Progenitor cell of endocrine pancreas (in vitro differentiated cells): ENCODE measurements around the gene NPS. TPM values are rescaled to one million over a fixed set of nuclear protein-coding genes. Genes with fewer than 3 reads are reported as not detected.

Experiments used
- DNase-seq: peaks from one replicate; pipeline ENCODE4 v3.0.0; 2021; ENCODE audit warnings: low spot score; ENCODE audit not compliant: unreplicated experiment
- H3K27ac Mint-ChIP-seq: 2 replicates; pipeline ENCODE4 v1.8.0; 2021; ENCODE audit warnings: mild to moderate bottlenecking, moderate library complexity, mixed read lengths
- H3K27me3 Mint-ChIP-seq: 2 replicates; pipeline ENCODE4 v1.8.0; 2021; ENCODE audit warnings: mixed read lengths
- H3K36me3 Mint-ChIP-seq: 2 replicates; pipeline ENCODE4 v1.8.0; 2022; ENCODE audit warnings: mixed read lengths; ENCODE audit not compliant: insufficient read depth
- H3K4me1 Mint-ChIP-seq: 2 replicates; pipeline ENCODE4 v1.8.0; 2021; ENCODE audit warnings: low read depth, mixed read lengths
- H3K4me3 Mint-ChIP-seq: 2 replicates; pipeline ENCODE4 v1.8.0; 2021; ENCODE audit warnings: low read depth, mild to moderate bottlenecking, moderate library complexity, mixed read lengths
- H3K9me3 Mint-ChIP-seq: 2 replicates; pipeline ENCODE4 v1.8.0; 2021; ENCODE audit warnings: low read depth, mixed read lengths
- total RNA-seq: library from RNA; stranded (reverse); gene quantifications from 2 replicates; pipeline ENCODE4 v1.2.1, GENCODE V29; 2021
- TF ChIP-seq, protein P1 (sequence below): fragments of 200-600 bp; sonication (generic); IDR thresholded peaks from one replicate; pipeline ENCODE4 v1.5.0; 2021; ENCODE audit warnings: antibody characterized with exemption, mild to moderate bottlenecking; ENCODE audit not compliant: unreplicated experiment

The NPS gene
- total RNA-seq, 1 donor from 2014 or later: not detected

DNA sequence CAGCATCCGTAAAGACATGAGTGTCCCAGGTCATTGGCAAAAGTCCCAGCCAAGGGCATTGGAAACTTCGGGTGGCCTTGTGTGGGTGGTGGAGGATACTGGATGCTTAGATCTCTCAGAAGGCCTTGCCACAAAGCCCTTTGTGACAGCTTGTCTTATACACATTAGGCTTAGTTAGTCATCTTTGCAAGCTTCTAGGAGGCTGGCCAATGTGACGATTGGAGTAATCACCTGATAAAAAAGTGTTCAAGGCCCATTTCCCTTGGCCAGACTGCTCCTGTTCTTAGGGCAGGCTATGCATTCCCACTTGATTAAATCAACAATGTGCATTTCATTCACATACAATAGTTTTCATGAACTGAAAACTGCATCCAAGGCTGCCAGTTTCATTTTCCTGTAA lies 26.9 kb downstream of the NPS start:
- H3K27me3 Mint-ChIP-seq: peaks cover 42% of the 10 kb centered on the region
- no peak overlapping the region for H3K4me3 Mint-ChIP-seq
- no peak for DNase-seq
- TF ChIP-seq, protein P1, sequence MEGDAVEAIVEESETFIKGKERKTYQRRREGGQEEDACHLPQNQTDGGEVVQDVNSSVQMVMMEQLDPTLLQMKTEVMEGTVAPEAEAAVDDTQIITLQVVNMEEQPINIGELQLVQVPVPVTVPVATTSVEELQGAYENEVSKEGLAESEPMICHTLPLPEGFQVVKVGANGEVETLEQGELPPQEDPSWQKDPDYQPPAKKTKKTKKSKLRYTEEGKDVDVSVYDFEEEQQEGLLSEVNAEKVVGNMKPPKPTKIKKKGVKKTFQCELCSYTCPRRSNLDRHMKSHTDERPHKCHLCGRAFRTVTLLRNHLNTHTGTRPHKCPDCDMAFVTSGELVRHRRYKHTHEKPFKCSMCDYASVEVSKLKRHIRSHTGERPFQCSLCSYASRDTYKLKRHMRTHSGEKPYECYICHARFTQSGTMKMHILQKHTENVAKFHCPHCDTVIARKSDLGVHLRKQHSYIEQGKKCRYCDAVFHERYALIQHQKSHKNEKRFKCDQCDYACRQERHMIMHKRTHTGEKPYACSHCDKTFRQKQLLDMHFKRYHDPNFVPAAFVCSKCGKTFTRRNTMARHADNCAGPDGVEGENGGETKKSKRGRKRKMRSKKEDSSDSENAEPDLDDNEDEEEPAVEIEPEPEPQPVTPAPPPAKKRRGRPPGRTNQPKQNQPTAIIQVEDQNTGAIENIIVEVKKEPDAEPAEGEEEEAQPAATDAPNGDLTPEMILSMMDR: no peak
- H3K4me1 Mint-ChIP-seq: no peaks in the 10 kb centered on the region
- H3K27ac Mint-ChIP-seq: no peak overlapping the region
- H3K9me3 Mint-ChIP-seq: peaks cover 9% of the 10 kb centered on the region
- no peaks in the 10 kb centered on the region for H3K36me3 Mint-ChIP-seq

- no peak for DNase-seq
- H3K9me3 Mint-ChIP-seq: peaks cover 9% of the 10 kb centered on the region
- no peaks in the 10 kb centered on the region for H3K36me3 Mint-ChIP-seq
- TF ChIP-seq, protein P1: no peak
- no peak overlapping the region for H3K27ac Mint-ChIP-seq
- H3K27me3 Mint-ChIP-seq: peaks cover 39% of the 10 kb centered on the region
- H3K4me1 Mint-ChIP-seq: no peaks in the 10 kb centered on the region
- no peak overlapping the region for H3K4me3 Mint-ChIP-seq
These were observed 27.6 kb downstream of the NPS start for GRCh38 chr10:127576740-127577161.

GRCh38 chr10:127577376-127578258 lies 28.5 kb downstream of the NPS start:
- no peaks in the 10 kb centered on the region for H3K36me3 Mint-ChIP-seq
- TF ChIP-seq, protein P1: no peak
- H3K4me3 Mint-ChIP-seq: no peak overlapping the region
- H3K27me3 Mint-ChIP-seq: peaks cover 42% of the 10 kb centered on the region
- no peak for DNase-seq
- no peaks in the 10 kb centered on the region for H3K4me1 Mint-ChIP-seq
- H3K9me3 Mint-ChIP-seq: peaks cover 9% of the 10 kb centered on the region
- no peak overlapping the region for H3K27ac Mint-ChIP-seq

GRCh38 chr10:127578259-127578960 lies 29.3 kb downstream of the NPS start:
- Mint-ChIP-seq H3K27ac (no peak overlapping the region), H3K4me3 (no peak overlapping the region), H3K27me3 (peaks cover 42% of the 10 kb centered on the region), H3K4me1 (no peaks in the 10 kb centered on the region), H3K36me3 (no peaks in the 10 kb centered on the region), H3K9me3 (peaks cover 4% of the 10 kb centered on the region)
- DNase-seq: no peak
- TF ChIP-seq, protein P1: no peak

GRCh38 chr10:127578961-127579305 lies 29.8 kb downstream of the NPS start:
- no peak overlapping the region for H3K27ac Mint-ChIP-seq
- peaks cover 43% of the 10 kb centered on the region for H3K27me3 Mint-ChIP-seq
- no peaks in the 10 kb centered on the region for H3K9me3 Mint-ChIP-seq
- no peaks in the 10 kb centered on the region for H3K36me3 Mint-ChIP-seq
- TF ChIP-seq, protein P1: no peak
- H3K4me3 Mint-ChIP-seq: no peak overlapping the region
- DNase-seq: no peak
- no peaks in the 10 kb centered on the region for H3K4me1 Mint-ChIP-seq
